Measurements from ENCODE around the gene LAMP2.
"Not testable (repeated sequence)": the region's sequence is repeated elsewhere in the genome, so short reads cannot be mapped to it uniquely, and the experiment has no call there.

LAMP2 gene

GRCh38 chrX:120468825-120469525 is at the start of gene LAMP2:
LAMP2 (minus strand) TSS chrX:120469296; CDS start chrX:120469169, 127 bp downstream.
- DNase-seq = peak; percentile 46

GRCh38 chrX:120517936-120518335 is 48.8 kb upstream of the LAMP2 start:
- DNase-seq = no peak

GRCh38 chrX:120514236-120514635 is 45.1 kb upstream of the LAMP2 start:
- no peak for DNase-seq

GRCh38 chrX:120512627-120513026 is 43.5 kb upstream of the LAMP2 start:
- no peak for DNase-seq

- DNase-seq = no peak
These were observed 43.1 kb upstream of the LAMP2 start for GRCh38 chrX:120512222-120512621.

GRCh38 chrX:120504569-120504968 is 35.5 kb upstream of the LAMP2 start:
- DNase-seq = no peak

- no peak for DNase-seq
These were observed 30.4 kb upstream of the LAMP2 start for GRCh38 chrX:120499301-120500072.

- DNase-seq = not testable (repeated sequence)
These were observed 21.0 kb upstream of the LAMP2 start for GRCh38 chrX:120490119-120490518.

GRCh38 chrX:120486786-120487185 is 17.7 kb upstream of the LAMP2 start:
- no peak for DNase-seq

GRCh38 chrX:120485638-120486520 is 16.8 kb upstream of the LAMP2 start:
- peak; percentile 67 for DNase-seq

- DNase-seq = no peak
These were observed 16.2 kb upstream of the LAMP2 start for GRCh38 chrX:120485315-120485637.

GRCh38 chrX:120477453-120477852 is 8.4 kb upstream of the LAMP2 start:
- DNase-seq = no peak

- DNase-seq = no peak
These were observed 7.6 kb upstream of the LAMP2 start for GRCh38 chrX:120476714-120477113.

- not testable (repeated sequence) for DNase-seq
These were observed 6.4 kb upstream of the LAMP2 start for GRCh38 chrX:120475447-120475846.

GRCh38 chrX:120474085-120474484 is 5.0 kb upstream of the LAMP2 start:
- DNase-seq = no peak

GRCh38 chrX:120469657-120470056 is 561 bp upstream of the LAMP2 start:
- not testable (repeated sequence) for DNase-seq

GRCh38 chrX:120468479-120468824 is 644 bp downstream of the LAMP2 start:
- DNase-seq = no peak

- DNase-seq = no peak
These were observed 1.0 kb downstream of the LAMP2 start for GRCh38 chrX:120468071-120468470.

- no peak for DNase-seq
These were observed 4.7 kb downstream of the LAMP2 start for GRCh38 chrX:120464411-120464810.

- no peak for DNase-seq
These were observed 5.9 kb downstream of the LAMP2 start for GRCh38 chrX:120463241-120463640.

- no peak for DNase-seq
These were observed 6.7 kb downstream of the LAMP2 start for GRCh38 chrX:120462370-120462769.

GRCh38 chrX:120459309-120459708 is 9.8 kb downstream of the LAMP2 start:
- no peak for DNase-seq

GRCh38 chrX:120457766-120458180 is 11.3 kb downstream of the LAMP2 start:
- DNase-seq = no peak

GRCh38 chrX:120456973-120457372 is 12.1 kb downstream of the LAMP2 start:
- no peak for DNase-seq

Data from NCI-H524 treated with DMSO at 0.1 percent for 48 hours (cell line).